A549 (cell line): Measurements from ENCODE around the gene CDH4. TPM values are rescaled to one million over a fixed set of nuclear protein-coding genes. Genes with fewer than 3 reads are reported as not detected.
A peak's percentile ranks its signal among the peaks of the same experiment; 100 is the strongest.

Experiments
- ATAC-seq, 2 experiments: fragments of 200-7000 bp in 1 of 2; fragments of >200 bp in 1 of 2; cut with Nextera tagmentation in 1 of 2; cut with Tn5 transposase in 1 of 2; 3 replicates each; pipeline versions ENCODE4 v1.8.0 to v1.9.1; 2018 to 2020; ENCODE audit warnings: mild to moderate bottlenecking in 1 of 2, moderate library complexity in 1 of 2
- CTCF ChIA-PET: fragments of 300-600 bp; sonication (Branson Sonifier 250); formaldehyde crosslinking; extraction: SDS; loops from one replicate; lab custom pipeline; 2021; ENCODE audit warnings: antibody characterized with exemption, inconsistent platforms; lab: Yijun Ruan, JAX
- POLR2A ChIA-PET: fragments of 350-600 bp; formaldehyde crosslinking; extraction: SDS; loops from one replicate; lab custom pipeline; 2021; ENCODE audit warnings: antibody characterized with exemption, inconsistent platforms; lab: Yijun Ruan, JAX
- DNase-seq, 2 experiments: peaks; one replicate each; pipeline versions ENCODE4 v3.0.0 to v3.0.0-alpha.2; 2011 to 2016; ENCODE audit warnings: low read depth in 1 of 2, low spot score in 1 of 2
- FAIRE-seq: peaks from 2 replicates; lab custom pipeline; 2011; peaks lifted over from hg19 to GRCh38; lab: Jason Lieb, UNC
- H3K27ac ChIP-seq, 2 experiments: fragments of >200 bp; sonication (Bioruptor Twin); formaldehyde crosslinking; 3 replicates each; pipeline ENCODE4 v1.5.1; 2016 to 2017
- H3K4me1 ChIP-seq: fragments of >200 bp; sonication (Bioruptor Twin); formaldehyde crosslinking; 3 replicates; pipeline ENCODE4 v1.6.1; 2016
- H3K4me2 ChIP-seq: fragments of >200 bp; sonication (Bioruptor Twin); formaldehyde crosslinking; 3 replicates; pipeline ENCODE4 v1.6.1; 2016
- H3K4me3 ChIP-seq: fragments of >200 bp; sonication (Bioruptor Twin); formaldehyde crosslinking; 3 replicates; pipeline ENCODE4 v1.5.1; 2016
- H3K9me3 ChIP-seq: fragments of >200 bp; sonication (Bioruptor Twin); formaldehyde crosslinking; 3 replicates; pipeline ENCODE4 v1.6.1; 2016
- BCL3 ChIP-seq: fragments of >200 bp; sonication (Bioruptor Twin); formaldehyde crosslinking; IDR thresholded peaks from 3 replicates; pipeline ENCODE4 v1.6.1; 2016
- BHLHE40 ChIP-seq: IDR thresholded peaks from 2 replicates; pipeline ENCODE4 v1.6.1; 2012; ENCODE audit warnings: low read depth, low read length, inconsistent platforms
- CHD4 ChIP-seq: fragments of 200-600 bp; sonication (generic); IDR thresholded peaks from 2 replicates; pipeline ENCODE4 v1.6.1; 2016; ENCODE audit warnings: antibody characterized with exemption, mild to moderate bottlenecking, borderline replicate concordance
- CTCF ChIP-seq: fragments of >200 bp; sonication (Bioruptor Twin); formaldehyde crosslinking; IDR thresholded peaks from 3 replicates; pipeline ENCODE4 v1.5.1; 2016
- EHF ChIP-seq: fragments of 250-450 bp; sonication (Bioruptor Pico); IDR thresholded peaks from 2 replicates; pipeline ENCODE4 v1.5.0; 2020; ENCODE audit warnings: mild to moderate bottlenecking
- EHMT2 ChIP-seq: fragments of 200-600 bp; sonication (generic); IDR thresholded peaks from 2 replicates; pipeline ENCODE4 v1.6.1; 2016; ENCODE audit warnings: antibody characterized with exemption, low read depth, mild to moderate bottlenecking, moderate library complexity
- FOSB ChIP-seq: fragments of 250-450 bp; sonication (Bioruptor Pico); IDR thresholded peaks from 2 replicates; pipeline ENCODE4 v1.5.0; 2020; ENCODE audit warnings: mild to moderate bottlenecking, moderate library complexity
- FOXS1 ChIP-seq: fragments of 250-450 bp; sonication (Bioruptor Pico); IDR thresholded peaks from 2 replicates; pipeline ENCODE4 v1.5.0; 2020; ENCODE audit warnings: mild to moderate bottlenecking, moderate library complexity
- GATA3 ChIP-seq: IDR thresholded peaks from 2 replicates; pipeline ENCODE4 v1.6.1; 2012; ENCODE audit warnings: borderline replicate concordance
- HEYL ChIP-seq: fragments of 250-450 bp; sonication (Bioruptor Pico); IDR thresholded peaks from 2 replicates; pipeline ENCODE4 v1.8.0; 2021; ENCODE audit warnings: mild to moderate bottlenecking, moderate library complexity
- HOXB5 ChIP-seq: fragments of 250-450 bp; sonication (Bioruptor Pico); IDR thresholded peaks from 2 replicates; pipeline ENCODE4 v1.5.0; 2020; ENCODE audit warnings: mild to moderate bottlenecking, moderate library complexity
- JUN ChIP-seq, 2 experiments: fragments of >200 bp; sonication (Bioruptor Twin); formaldehyde crosslinking; IDR thresholded peaks; 2 replicates in 1 of 2; 3 replicates in 1 of 2; pipeline ENCODE4 v1.6.1; 2016 to 2017
- MAFK ChIP-seq: fragments of 450-650 bp; IDR thresholded peaks from 2 replicates; pipeline ENCODE4 v1.6.1; 2014; ENCODE audit not compliant: partially characterized antibody
- MAX ChIP-seq: IDR thresholded peaks from 2 replicates; pipeline ENCODE4 v1.6.1; 2012
- NR3C1 ChIP-seq: fragments of >200 bp; sonication (Bioruptor Twin); formaldehyde crosslinking; IDR thresholded peaks from 3 replicates; pipeline ENCODE4 v1.6.1; 2017
- POLR2A ChIP-seq: IDR thresholded peaks from 2 replicates; pipeline ENCODE4 v1.6.1; 2012; ENCODE audit warnings: mild to moderate bottlenecking, low read length
- POLR2AphosphoS2 ChIP-seq: conservative IDR thresholded peaks from 2 replicates; pipeline ENCODE4 v1.6.1; 2012; ENCODE audit warnings: low read length, improper control_type of control experiment, inconsistent platforms
- RCOR1 ChIP-seq: fragments of 150-350 bp; IDR thresholded peaks from 2 replicates; pipeline ENCODE4 v1.6.1; 2014; ENCODE audit warnings: antibody characterized with exemption, low read length, low read depth
- SREBF2 ChIP-seq: fragments of 450-650 bp; IDR thresholded peaks from 2 replicates; pipeline ENCODE4 v1.6.1; 2014; ENCODE audit warnings: mild to moderate bottlenecking, moderate library complexity
- ZSCAN20 ChIP-seq: fragments of 250-450 bp; sonication (Bioruptor Pico); IDR thresholded peaks from 2 replicates; pipeline ENCODE4 v1.8.0; 2022; ENCODE audit warnings: mild to moderate bottlenecking, moderate library complexity
- WGBS: methylation state at CpG from one replicate; pipeline ENCODE4 v1.1.6; 2017; ENCODE audit errors: missing lambda C conversion rate; 5-methylcytosine and 5-hydroxymethylcytosine counted together
- polyA plus RNA-seq, 4 experiments: library from polyadenylated mRNA; depleted of rRNA in 3 of 4; stranded (reverse); fragments of >200 nt; fragmentation: RNase III in 1 of 4; extraction: RNeasy Plus Mini Kit Qiagen cat#74134 plus additional on column Dnase treatment in 1 of 4; gene quantifications; 2 replicates in 3 of 4; 3 replicates in 1 of 4; pipeline ENCODE4 v1.2.3, GENCODE V29; 2011 to 2017
- TF ChIP-seq, protein P1 (sequence below): IDR thresholded peaks from 2 replicates; pipeline ENCODE4 v1.6.1; 2012; ENCODE audit warnings: low read depth, borderline replicate concordance

The CDH4 gene
- polyA plus RNA-seq, 2 of the 4 experiments (the other 2 are of a cell fraction): 3.4 to 10.3 TPM

- ChIA-PET CTCF (no interaction called here), POLR2A (no interaction called here)
- no peaks in the 10 kb centered on the region for H3K9me3 ChIP-seq
- H3K27ac ChIP-seq: no peak overlapping the region
- no peak overlapping the region for H3K4me3 ChIP-seq
- no peak for DNase-seq
- ATAC-seq: no peak
- no peak for FAIRE-seq
- 69% methylated on average over 6 of the region's 8 CpGs for WGBS
- H3K4me1 ChIP-seq: no peaks in the 10 kb centered on the region
- no peak overlapping the region for H3K4me2 ChIP-seq
- TF ChIP-seq FOXS1 (CRISPR knock-in tag): no peak
- no peak for TF ChIP-seq BCL3
- no peak for TF ChIP-seq JUN (IDR thresholded peaks at IDR 0.05)
- TF ChIP-seq ZSCAN20 (CRISPR knock-in tag): no peak
- no peak for TF ChIP-seq EHF (CRISPR knock-in tag)
- no peak for TF ChIP-seq POLR2AphosphoS2
- TF ChIP-seq CHD4: no peak
- no peak for TF ChIP-seq MAX
- no peak for TF ChIP-seq RCOR1
- TF ChIP-seq, all 56 proteins: peak for 0
Observed at GRCh38 chr20:61722146-61722678, 470.2 kb downstream of the CDH4 start.

GRCh38 chr20:61723529-61724257 lies 471.6 kb downstream of the CDH4 start:
- DNase-seq (no peak), ATAC-seq (peak in 1 of 2 experiments; percentile 49; a peak in 3 of 6 replicates), FAIRE-seq (no peak)
- TF ChIP-seq BHLHE40 (no peak), SREBF2 (no peak), HOXB5 (CRISPR knock-in tag) (no peak), GATA3 (no peak), JUN (IDR thresholded peaks at IDR 0.05) (no peak), MAFK (no peak), POLR2A (no peak), HEYL (CRISPR knock-in tag) (no peak), FOSB (CRISPR knock-in tag) (no peak), NR3C1 (no peak)
- ChIA-PET CTCF (no interaction called here), POLR2A (no interaction called here)
- Histone ChIP-seq H3K4me3 (no peak overlapping the region), H3K4me1 (no peaks in the 10 kb centered on the region), H3K27ac (no peak overlapping the region), H3K9me3 (no peaks in the 10 kb centered on the region), H3K4me2 (no peak overlapping the region)
- WGBS: 50% methylated on average over 7 of the region's 12 CpGs

GRCh38 chr20:61724376-61724775 lies 472.3 kb downstream of the CDH4 start:
- FAIRE-seq (no peak), ATAC-seq (peak; percentile 48 to 88; a peak in 4 of 6 replicates), DNase-seq (peak; percentile 18 to 36)
- CTCF ChIA-PET: interaction anchor here (1.3 kb wide), 1 partner anchor 21 kb away, joined by 3 read pairs; no protein-coding TSS in a partner anchor
- POLR2A ChIA-PET: no interaction called here
- Histone ChIP-seq H3K4me1 (no peaks in the 10 kb centered on the region), H3K4me3 (no peak overlapping the region), H3K4me2 (no peak overlapping the region), H3K27ac (no peak overlapping the region), H3K9me3 (no peaks in the 10 kb centered on the region)
- 8% methylated on average over 4 of the region's 4 CpGs for WGBS
- TF ChIP-seq, protein P1, sequence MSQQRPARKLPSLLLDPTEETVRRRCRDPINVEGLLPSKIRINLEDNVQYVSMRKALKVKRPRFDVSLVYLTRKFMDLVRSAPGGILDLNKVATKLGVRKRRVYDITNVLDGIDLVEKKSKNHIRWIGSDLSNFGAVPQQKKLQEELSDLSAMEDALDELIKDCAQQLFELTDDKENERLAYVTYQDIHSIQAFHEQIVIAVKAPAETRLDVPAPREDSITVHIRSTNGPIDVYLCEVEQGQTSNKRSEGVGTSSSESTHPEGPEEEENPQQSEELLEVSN: no peak
- TF ChIP-seq EHMT2 (no peak), CTCF (peak; percentile 25; the same call in 2 of the 3 replicates)
